K562 (cell line): ENCODE measurements around the gene ESAM. TPM values are rescaled to one million over a fixed set of nuclear protein-coding genes. Genes with fewer than 3 reads are reported as not detected.

ENCODE experiments used
- ATAC-seq: fragments of 200-7000 bp; cut with Tn5 transposase; 3 replicates; pipeline ENCODE4 v1.9.1; 2020; ENCODE audit warnings: moderate library complexity
- BruUV-seq: library from RNA; stranded (reverse); fragments of 400-500 nt; replicated peaks from 2 replicates; lab custom pipeline; 2021; lab: Mats Ljungman, UMichigan
- CTCF ChIA-PET: fragments of 300-600 bp; formaldehyde crosslinking; extraction: SDS; loops from one replicate; lab custom pipeline; 2021; ENCODE audit warnings: low intra/inter-chr PET ratio; lab: Yijun Ruan, JAX
- POLR2A ChIA-PET: fragments of 300-600, 350-650 bp; sonication (Branson Sonifier 250); formaldehyde crosslinking; extraction: SDS; loops from one replicate; lab custom pipeline; 2021; ENCODE audit warnings: antibody characterized with exemption, inconsistent platforms; lab: Yijun Ruan, JAX
- DNase-seq, 4 experiments: peaks; one replicate each; pipeline versions ENCODE4 v3.0.0 to v3.0.0-alpha.2; 2011 to 2018; ENCODE audit warnings: low spot score in 3 of 4, mixed read lengths in 3 of 4; ENCODE audit errors: extremely low read depth in 1 of 4
- FAIRE-seq: peaks from 2 replicates; lab custom pipeline; 2011; peaks lifted over from hg19 to GRCh38; lab: Jason Lieb, UNC
- H2AFZ ChIP-seq: 2 replicates; pipeline ENCODE4 v1.6.0; 2011; ENCODE audit warnings: low read depth, low read length, control low read depth, inconsistent platforms
- H3K27ac ChIP-seq: fragments of 200-600 bp; 3 replicates; pipeline ENCODE4 v1.8.0; 2011; ENCODE audit warnings: low read depth, mild to moderate bottlenecking, control low read depth, inconsistent platforms, low read length, moderate library complexity, mixed read lengths; ENCODE audit errors: extremely low read depth
- H3K27me3 ChIP-seq, 2 experiments: fragments of 300-600 bp in 1 of 2; 2 replicates in 1 of 2; 3 replicates in 1 of 2; pipeline versions ENCODE4 v1.6.0 to v1.8.0; 2011; ENCODE audit warnings: inconsistent platforms in 2 of 2, low read length in 2 of 2, mild to moderate bottlenecking in 1 of 2, mixed read lengths in 1 of 2, moderate library complexity in 1 of 2; ENCODE audit not compliant: control insufficient read depth in 2 of 2, insufficient read depth in 2 of 2
- H3K36me3 ChIP-seq: fragments of 300-600 bp; 3 replicates; pipeline ENCODE4 v1.8.0; 2011; ENCODE audit warnings: mild to moderate bottlenecking, low read length, inconsistent platforms; ENCODE audit not compliant: control insufficient read depth, insufficient read depth
- H3K4me1 ChIP-seq, 2 experiments: fragments of 200-600 bp in 1 of 2; replicated peaks in 1 of 2; 2 replicates in 1 of 2; 3 replicates in 1 of 2; pipeline versions ENCODE4 v1.5.1 to v1.8.0; 2011; ENCODE audit warnings: inconsistent platforms in 2 of 2, low read length in 2 of 2, mild to moderate bottlenecking in 1 of 2, mixed read lengths in 1 of 2, moderate library complexity in 1 of 2; ENCODE audit not compliant: control insufficient read depth in 2 of 2, insufficient read depth in 2 of 2
- H3K4me2 ChIP-seq: 2 replicates; pipeline ENCODE4 v1.6.1; 2011; ENCODE audit warnings: low read length, control low read depth, inconsistent platforms, mixed read lengths; ENCODE audit not compliant: insufficient read depth
- H3K4me3 ChIP-seq: fragments of 200-600 bp; sonication (generic), shearing (Covaris generic); 2 replicates; pipeline ENCODE4 v1.5.1; 2016; ENCODE audit warnings: control low read depth, inconsistent platforms
- H3K79me2 ChIP-seq: fragments of 200-600 bp; 3 replicates; pipeline ENCODE4 v1.8.0; 2011; ENCODE audit warnings: low read length, inconsistent platforms; ENCODE audit not compliant: control insufficient read depth, insufficient read depth
- H3K9ac ChIP-seq, 2 experiments: 2 replicates each; pipeline versions ENCODE4 v1.6.0 to v1.6.1; 2011; ENCODE audit warnings: low read depth in 2 of 2, low read length in 2 of 2, control low read depth in 1 of 2, inconsistent platforms in 1 of 2, mild to moderate bottlenecking in 1 of 2, mixed read lengths in 1 of 2; ENCODE audit not compliant: insufficient read depth in 1 of 2
- H3K9me1 ChIP-seq: one replicate; pipeline ENCODE4 v1.6.0; 2011; ENCODE audit warnings: inconsistent platforms, mild to moderate bottlenecking, low read length, moderate library complexity; ENCODE audit not compliant: control insufficient read depth, insufficient read depth
- H3K9me3 ChIP-seq: replicated peaks from 2 replicates; pipeline ENCODE4 v1.5.1; 2011; ENCODE audit warnings: low read depth, low read length, inconsistent platforms; ENCODE audit not compliant: control insufficient read depth, insufficient read depth
- H4K20me1 ChIP-seq: replicated peaks from 2 replicates; pipeline ENCODE4 v1.6.1; 2011; ENCODE audit warnings: low read length, inconsistent platforms, mixed read lengths; ENCODE audit not compliant: control insufficient read depth, insufficient read depth
- ATF3 ChIP-seq, 2 experiments: fragments of 450-650 bp in 1 of 2; sonication (generic) in 1 of 2; formaldehyde crosslinking in 1 of 2; IDR thresholded peaks in 1 of 2; conservative IDR thresholded peaks in 1 of 2; 2 replicates each; pipeline versions ENCODE4 v1.6.1 to v1.8.1; 2016 to 2023; ENCODE audit warnings: mild to moderate bottlenecking in 2 of 2, moderate library complexity in 2 of 2, inconsistent platforms in 1 of 2, missing genetic modification reagents in 1 of 2
- NFXL1 ChIP-seq: fragments of 450-650 bp; formaldehyde crosslinking; IDR thresholded peaks from 2 replicates; pipeline ENCODE4 v1.4.0; 2021; ENCODE audit warnings: mild to moderate bottlenecking
- SPI1 ChIP-seq: IDR thresholded peaks from 2 replicates; pipeline ENCODE4 v1.6.1; 2011; ENCODE audit warnings: low read depth, low read length, control low read depth, borderline replicate concordance
- ZNF77 ChIP-seq: fragments of 250-450 bp; sonication (Bioruptor Pico); IDR thresholded peaks from 2 replicates; pipeline ENCODE4 v1.5.0; 2020
- WGBS: fragments of 100-300 bp; shearing (Covaris generic); methylation state at CpG from one replicate; pipeline ENCODE4 v1.1.6; 2016; ENCODE audit warnings: low coverage, mixed read lengths; ENCODE audit not compliant: insufficient coverage; ENCODE audit errors: missing lambda C conversion rate; 5-methylcytosine and 5-hydroxymethylcytosine counted together
- in situ Hi-C: fragments of 300-500 bp; cut with MboI; formaldehyde crosslinking; loops from 4 replicates; pipeline ENCODE4 v1.15.0; 2018; ENCODE audit warnings: inconsistent platforms, mixed read lengths
- intact Hi-C: fragments of 100-400 bp; cut with micrococcal nuclease; formaldehyde crosslinking; loops from 2 replicates; pipeline ENCODE4 v1.14.2; 2022
- polyA plus RNA-seq, 8 experiments: library from polyadenylated mRNA; depleted of rRNA in 4 of 8; stranded (reverse) in 5 of 8; unstranded in 3 of 8; fragments of >200 nt; fragmentation: Nextera tagmentation in 2 of 8; fragmentation: Illumina TruSeq in 1 of 8; extraction: Ambion mirVana in 2 of 8; extraction: Trizol in 1 of 8; gene quantifications; 2 replicates each; pipeline versions ENCODE4 v1.2.1 to v1.2.3, GENCODE V29; 2011 to 2014; ENCODE audit warnings: inconsistent platforms in 1 of 8, missing spikeins in 1 of 8
- total RNA-seq, 7 experiments: library from RNA; depleted of rRNA in 6 of 7; stranded (reverse); fragments of >200 nt in 6 of 7; fragmentation: Illumina TruSeq in 2 of 7; extraction: Trizol in 2 of 7; gene quantifications; 2 replicates each; pipeline versions ENCODE4 v1.2.1 to v1.2.3, GENCODE V29; 2011 to 2021; ENCODE audit warnings: low replicate concordance in 1 of 7

The ESAM gene
- total and polyA plus RNA-seq, 9 of the 15 experiments (the other 6 are each of a cell fraction or from before 2014, with no cell fraction given) = 0.06 to 1.5 (median 0.22) TPM

- TF ChIP-seq ATF3 (IDR thresholded peaks at IDR 0.05) (no peak), ATF3 (CRISPR knock-in tag; conservative IDR thresholded peaks at IDR 0.05) (no peak), NFXL1 (CRISPR knock-in tag) (no peak)
These were observed 12.2 kb downstream of the ESAM start (continued) for GRCh38 chr11:124749912-124750311.

GRCh38 chr11:124748481-124749343 lies 13.4 kb downstream of the ESAM start:
- in situ Hi-C loops = no loop called here
- no peaks in the 10 kb centered on the region for H4K20me1 ChIP-seq
- TF ChIP-seq SPI1 (0 out of 2 replicates have a peak, but pooled peaks have one; percentile 13), ZNF77 (CRISPR knock-in tag) (no peak)
- TF ChIP-seq, all 486 proteins: peak for 1
- no peak overlapping the region for H3K27ac ChIP-seq
- no peaks in the 10 kb centered on the region for H3K9me1 ChIP-seq
- intact Hi-C loops = no loop called here
- ChIA-PET CTCF (no interaction called here), POLR2A (interaction anchor here (0.5 to 1.0 kb wide), 3 partner anchors 10 to 726 kb away, joined by 3 read pairs; no protein-coding TSS in a partner anchor)
- no peak overlapping the region for H2AFZ ChIP-seq
- no peak overlapping the region; a peak in 2 of 4 replicates for H3K9ac ChIP-seq
- no peaks in the 10 kb centered on the region for H3K79me2 ChIP-seq
- DNase-seq (no peak), ATAC-seq (no peak), FAIRE-seq (no peak)
- no peaks in the 10 kb centered on the region for H3K9me3 ChIP-seq
- no TSS peak for BruUV-seq
- peaks cover 18 to 24% of the 10 kb centered on the region in 2 experiments; a peak in 4 of 5 replicates for H3K4me1 ChIP-seq
- WGBS = 5% methylated on average over 10 of the region's 12 CpGs
- H3K36me3 ChIP-seq = no peaks in the 10 kb centered on the region
- H3K4me3 ChIP-seq = no peak overlapping the region
- H3K27me3 ChIP-seq = peaks cover 11 to 51% of the 10 kb centered on the region in 2 experiments; a peak in 4 of 5 replicates
- no peak overlapping the region for H3K4me2 ChIP-seq
